Measurements from ENCODE around the gene DYNAP. TPM values are rescaled to one million over a fixed set of nuclear protein-coding genes. Genes with fewer than 3 reads are reported as not detected.

DYNAP gene
- total RNA-seq, 1 donor = not detected

DNA sequence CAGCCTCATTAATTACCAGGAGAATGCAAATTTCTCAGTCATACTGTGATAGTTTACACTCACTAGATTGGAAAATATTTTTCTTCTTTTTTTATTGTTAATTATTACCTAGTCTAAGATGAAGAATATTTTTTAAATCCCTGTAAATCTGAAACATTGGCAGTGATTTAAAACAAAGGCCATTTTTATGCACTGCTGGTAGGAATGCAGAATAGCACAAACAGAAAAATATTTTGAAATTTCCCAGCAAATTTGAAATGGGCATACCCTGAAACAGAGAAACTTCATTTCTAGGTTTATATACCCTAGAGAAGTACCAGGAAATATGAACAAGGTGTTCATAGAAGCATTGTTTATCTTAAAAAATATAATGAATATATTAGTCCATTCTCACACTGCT is 31.0 kb downstream of the DYNAP start:
- TF ChIP-seq, protein P1, sequence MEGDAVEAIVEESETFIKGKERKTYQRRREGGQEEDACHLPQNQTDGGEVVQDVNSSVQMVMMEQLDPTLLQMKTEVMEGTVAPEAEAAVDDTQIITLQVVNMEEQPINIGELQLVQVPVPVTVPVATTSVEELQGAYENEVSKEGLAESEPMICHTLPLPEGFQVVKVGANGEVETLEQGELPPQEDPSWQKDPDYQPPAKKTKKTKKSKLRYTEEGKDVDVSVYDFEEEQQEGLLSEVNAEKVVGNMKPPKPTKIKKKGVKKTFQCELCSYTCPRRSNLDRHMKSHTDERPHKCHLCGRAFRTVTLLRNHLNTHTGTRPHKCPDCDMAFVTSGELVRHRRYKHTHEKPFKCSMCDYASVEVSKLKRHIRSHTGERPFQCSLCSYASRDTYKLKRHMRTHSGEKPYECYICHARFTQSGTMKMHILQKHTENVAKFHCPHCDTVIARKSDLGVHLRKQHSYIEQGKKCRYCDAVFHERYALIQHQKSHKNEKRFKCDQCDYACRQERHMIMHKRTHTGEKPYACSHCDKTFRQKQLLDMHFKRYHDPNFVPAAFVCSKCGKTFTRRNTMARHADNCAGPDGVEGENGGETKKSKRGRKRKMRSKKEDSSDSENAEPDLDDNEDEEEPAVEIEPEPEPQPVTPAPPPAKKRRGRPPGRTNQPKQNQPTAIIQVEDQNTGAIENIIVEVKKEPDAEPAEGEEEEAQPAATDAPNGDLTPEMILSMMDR (IDR thresholded peaks at IDR 0.05; ENCODE audit: insufficient read depth, low read depth, low read length) = peak; percentile 39
- no peak for DNase-seq (ENCODE audit: low read depth)

DNA sequence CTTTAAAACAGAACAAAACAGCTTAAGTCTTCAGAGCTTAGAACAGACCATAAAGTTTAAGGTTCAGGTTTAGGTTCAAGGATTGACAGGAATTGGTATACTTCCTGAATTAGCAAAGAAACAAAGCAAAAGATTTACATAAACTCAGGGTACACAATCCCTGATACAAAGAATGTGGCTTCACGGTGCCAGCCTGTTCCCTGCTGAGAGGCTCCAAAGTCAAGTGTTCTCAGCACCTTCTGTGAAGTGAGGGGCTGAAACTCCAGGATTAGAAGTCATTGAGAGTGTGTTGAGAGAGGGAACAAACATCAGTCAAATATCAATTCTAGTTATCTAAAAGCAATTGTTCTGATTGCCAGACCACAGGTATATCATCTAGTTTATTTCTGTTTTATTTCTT is 35.7 kb downstream of the DYNAP start:
- no peak for DNase-seq (ENCODE audit: low read depth)
- TF ChIP-seq, protein P1 (IDR thresholded peaks at IDR 0.05; ENCODE audit: insufficient read depth, low read depth, low read length) = no peak
- no peak overlapping the region for H3K4me3 ChIP-seq (ENCODE audit: low read depth, low read length)

More for the DNA sequence above, 31.0 kb downstream of the DYNAP start:
- H3K4me3 ChIP-seq (ENCODE audit: low read depth, low read length) = no peak overlapping the region

DNA sequence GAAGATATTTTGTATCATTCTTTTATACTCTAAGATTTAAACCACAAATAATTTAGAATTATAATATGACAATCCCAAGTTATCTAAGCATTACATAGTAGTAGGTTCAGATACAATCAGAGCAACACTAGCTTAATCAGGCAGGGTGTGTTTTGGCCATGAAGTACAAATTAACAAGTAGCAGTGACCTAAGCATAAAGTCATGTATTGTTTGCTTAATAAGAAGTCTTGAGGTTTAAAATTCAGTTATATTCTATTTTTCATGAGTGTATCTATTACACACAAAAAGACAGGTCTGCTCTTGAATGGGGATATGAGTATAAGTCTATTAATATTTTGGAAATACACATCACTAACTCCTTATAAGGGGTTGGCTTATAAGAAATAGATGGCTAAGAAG is 39.9 kb downstream of the DYNAP start:
- DNase-seq (ENCODE audit: low read depth) = no peak
- TF ChIP-seq, protein P1 (IDR thresholded peaks at IDR 0.05; ENCODE audit: insufficient read depth, low read depth, low read length) = no peak
- no peak overlapping the region for H3K4me3 ChIP-seq (ENCODE audit: low read depth, low read length)

DNA sequence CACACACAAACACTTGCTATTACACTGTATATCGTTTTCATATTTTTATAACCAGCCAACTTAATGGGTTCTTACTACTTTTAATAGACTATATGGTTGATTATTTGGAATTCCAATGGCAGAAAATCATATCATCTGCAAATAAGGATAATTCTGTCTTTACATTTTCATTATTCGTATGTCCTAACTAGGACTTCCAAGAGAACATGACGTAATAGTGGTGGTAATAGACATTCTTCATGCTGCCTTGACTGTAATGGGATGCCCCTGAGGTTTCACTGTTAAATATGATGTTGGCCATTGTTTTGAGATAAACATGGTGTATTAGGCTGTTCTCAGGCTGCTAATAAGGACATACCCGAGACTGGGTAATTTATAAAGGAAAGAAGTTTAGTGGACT is 45.2 kb downstream of the DYNAP start:
- TF ChIP-seq, protein P1 (IDR thresholded peaks at IDR 0.05; ENCODE audit: insufficient read depth, low read depth, low read length) = no peak
- no peak for DNase-seq (ENCODE audit: low read depth)
- H3K4me3 ChIP-seq (ENCODE audit: low read depth, low read length) = no peak overlapping the region

DNA sequence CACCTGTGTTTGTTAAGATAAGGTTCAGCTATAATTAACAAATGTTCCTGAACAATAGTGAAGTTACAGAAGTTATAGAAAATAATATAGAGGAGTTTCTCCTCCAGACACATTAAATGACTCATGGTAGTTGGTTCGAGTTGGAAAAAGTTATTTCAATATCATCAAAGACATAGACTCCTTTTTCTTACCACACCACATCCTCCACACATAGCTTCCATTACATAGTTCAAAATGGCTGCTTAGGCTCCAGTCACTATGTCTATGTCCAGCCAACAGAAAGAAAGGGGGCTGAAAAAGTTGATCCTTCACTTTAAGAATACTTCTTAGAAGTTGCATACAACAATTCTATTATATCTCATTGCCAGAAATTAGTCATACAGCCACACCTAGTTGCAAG is 50.7 kb downstream of the DYNAP start:
- TF ChIP-seq, protein P1 (IDR thresholded peaks at IDR 0.05; ENCODE audit: insufficient read depth, low read depth, low read length) = no peak
- H3K4me3 ChIP-seq (ENCODE audit: low read depth, low read length) = no peak overlapping the region
- DNase-seq (ENCODE audit: low read depth) = no peak

DNA sequence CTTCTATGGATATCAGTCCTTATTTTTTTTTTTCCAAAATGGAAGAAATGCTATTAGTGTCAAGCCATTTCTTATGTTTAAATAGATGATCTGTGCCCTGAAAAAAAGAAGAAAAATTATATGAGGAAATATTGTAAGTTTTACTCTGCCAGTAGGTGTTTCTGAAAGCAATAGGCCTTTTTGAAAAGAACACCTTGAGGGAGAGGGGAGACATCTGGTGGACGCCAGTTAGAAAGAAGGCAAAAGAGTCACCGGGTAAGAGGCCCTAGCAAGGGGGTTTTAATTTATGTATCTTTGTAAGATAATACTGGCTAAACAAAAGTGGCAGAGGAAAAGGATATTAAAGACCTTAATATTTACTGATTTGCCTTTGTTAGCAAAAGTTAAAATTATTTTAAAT is 56.1 kb downstream of the DYNAP start:
- TF ChIP-seq, protein P1 (IDR thresholded peaks at IDR 0.05; ENCODE audit: insufficient read depth, low read depth, low read length) = peak; percentile 35
- DNase-seq (ENCODE audit: low read depth) = peak; percentile 20

More for the DNA sequence above, 56.1 kb downstream of the DYNAP start:
- H3K4me3 ChIP-seq (ENCODE audit: low read depth, low read length) = no peak overlapping the region

Other genes with a start within 250 kb of the DYNAP start
- gene STARD6, start 233.4 kb upstream of the DYNAP start, total RNA-seq = 0.43 TPM in 1 of 2 replicates, not detected in the other
- gene C18orf54, start 233.3 kb upstream of the DYNAP start, total RNA-seq = 1.9 and 6.0 TPM in 2 replicates
- 3.9 and 6.5 TPM in 2 replicates for gene RAB27B, start 237.2 kb downstream of the DYNAP start, total RNA-seq